Glutamatergic neuron (in vitro differentiated cells): ENCODE measurements around the gene PCSK9. TPM values are rescaled to one million over a fixed set of nuclear protein-coding genes. Genes with fewer than 3 reads are reported as not detected.

Source experiments
- DNase-seq: peaks from one replicate; pipeline ENCODE4 v3.0.0; 2022
- H3K27ac Mint-ChIP-seq: one replicate; pipeline ENCODE4 v1.8.0; 2020; ENCODE audit warnings: mild to moderate bottlenecking, mixed read lengths, inconsistent platforms; ENCODE audit not compliant: unreplicated experiment
- H3K27me3 Mint-ChIP-seq: one replicate; pipeline ENCODE4 v1.8.0; 2020; ENCODE audit warnings: mild to moderate bottlenecking, moderate library complexity, mixed read lengths, inconsistent platforms; ENCODE audit not compliant: unreplicated experiment
- H3K36me3 Mint-ChIP-seq: one replicate; pipeline ENCODE4 v1.8.0; 2020; ENCODE audit warnings: mild to moderate bottlenecking, mixed read lengths, inconsistent platforms; ENCODE audit not compliant: unreplicated experiment
- H3K4me1 Mint-ChIP-seq: one replicate; pipeline ENCODE4 v1.8.0; 2020; ENCODE audit warnings: mild to moderate bottlenecking, low read depth, mixed read lengths, inconsistent platforms; ENCODE audit not compliant: unreplicated experiment
- H3K4me3 Mint-ChIP-seq: one replicate; pipeline ENCODE4 v1.8.0; 2020; ENCODE audit warnings: mild to moderate bottlenecking, mixed read lengths, inconsistent platforms; ENCODE audit not compliant: unreplicated experiment
- H3K9me3 Mint-ChIP-seq: one replicate; pipeline ENCODE4 v1.8.0; 2020; ENCODE audit warnings: mild to moderate bottlenecking, moderate library complexity, mixed read lengths, inconsistent platforms; ENCODE audit not compliant: unreplicated experiment
- CTCF ChIP-seq: fragments of 200-600 bp; sonication (generic); IDR thresholded peaks from one replicate; pipeline ENCODE4 v1.5.0; 2021; ENCODE audit not compliant: partially characterized antibody, unreplicated experiment
- total RNA-seq: library from RNA; stranded (reverse); fragmentation: NEBNext Ultra II Directional; extraction: Animal tissue kit (Norgen Biotek cat#: 25700); gene quantifications from one replicate; pipeline ENCODE4 v1.2.1, GENCODE V29; 2021; ENCODE audit not compliant: unreplicated experiment

PCSK9 gene
- total RNA-seq, 1 donor from 2014 or later, result 2.1 TPM

DNA sequence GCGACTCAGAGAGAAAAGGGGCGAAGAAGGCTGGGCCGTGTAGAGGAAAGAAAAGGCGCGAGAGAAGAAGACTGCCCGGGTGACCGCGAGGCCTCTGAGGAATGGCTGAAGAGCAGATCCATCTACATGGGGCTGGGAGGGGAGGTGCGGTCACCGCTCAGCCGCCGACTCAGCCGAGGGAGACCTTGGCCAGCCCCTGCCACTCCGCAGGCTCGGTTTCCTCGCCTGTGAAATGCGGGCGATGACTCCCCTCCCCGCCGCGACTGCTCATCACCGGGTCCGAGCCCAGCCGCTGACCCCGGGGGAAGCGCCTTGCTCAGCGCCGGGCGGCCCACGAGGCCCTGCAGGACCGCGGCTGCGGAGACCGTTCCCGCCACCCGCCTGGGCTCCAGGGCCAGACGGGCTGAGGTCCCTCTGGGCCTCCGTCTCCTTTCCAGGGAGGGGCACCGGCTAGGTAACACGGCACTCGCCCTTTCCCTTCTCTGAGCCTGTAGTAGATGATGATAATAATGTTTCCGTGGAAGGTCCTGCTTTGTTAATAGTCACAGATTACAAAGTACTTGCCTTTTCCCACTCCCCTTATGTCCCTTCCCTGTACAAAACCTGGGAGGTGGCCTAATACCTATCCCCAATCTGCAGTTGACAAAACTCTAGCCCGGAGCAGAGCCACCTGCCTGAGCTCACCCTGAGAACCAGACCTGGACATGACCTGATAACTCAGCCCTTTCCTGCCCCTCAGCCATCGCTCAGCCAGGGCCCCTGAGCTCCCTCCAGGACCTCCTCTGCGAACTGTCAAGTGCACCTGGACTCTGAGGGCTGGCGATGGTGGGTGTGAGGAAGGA is 42.3 kb upstream of the PCSK9 start:
- DNase-seq, result peak; percentile 36

DNA sequence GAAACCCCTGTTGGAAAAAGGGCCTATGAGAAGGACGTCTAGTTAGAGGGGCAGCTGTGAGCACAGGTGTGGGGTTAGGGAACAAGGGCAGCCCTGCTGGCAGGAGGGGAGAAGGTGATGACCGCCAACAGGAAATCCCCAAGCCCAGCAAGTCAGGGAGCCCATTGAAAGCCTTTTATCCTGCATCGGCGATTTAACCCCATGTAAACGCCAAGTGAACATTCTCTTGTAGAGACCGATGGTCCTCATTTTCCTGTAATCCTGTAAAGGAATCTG is 41.7 kb upstream of the PCSK9 start:
- H3K4me3 Mint-ChIP-seq, result no peak overlapping the region
- no peak overlapping the region for H3K27ac Mint-ChIP-seq
- H3K9me3 Mint-ChIP-seq, result peaks cover 2% of the 10 kb centered on the region
- H3K4me1 Mint-ChIP-seq, result no peaks in the 10 kb centered on the region
- TF ChIP-seq CTCF, result no peak
- DNase-seq, result no peak
- peaks cover 17% of the 10 kb centered on the region for H3K27me3 Mint-ChIP-seq
- no peaks in the 10 kb centered on the region for H3K36me3 Mint-ChIP-seq

More for the DNA sequence above, 42.3 kb upstream of the PCSK9 start:
- H3K4me1 Mint-ChIP-seq, result no peaks in the 10 kb centered on the region
- H3K4me3 Mint-ChIP-seq, result peak overlapping the region; percentile 60
- no peak overlapping the region for H3K27ac Mint-ChIP-seq
- H3K36me3 Mint-ChIP-seq, result no peaks in the 10 kb centered on the region
- H3K27me3 Mint-ChIP-seq, result peaks cover 17% of the 10 kb centered on the region
- TF ChIP-seq CTCF, result no peak
- H3K9me3 Mint-ChIP-seq, result peaks cover 2% of the 10 kb centered on the region

DNA sequence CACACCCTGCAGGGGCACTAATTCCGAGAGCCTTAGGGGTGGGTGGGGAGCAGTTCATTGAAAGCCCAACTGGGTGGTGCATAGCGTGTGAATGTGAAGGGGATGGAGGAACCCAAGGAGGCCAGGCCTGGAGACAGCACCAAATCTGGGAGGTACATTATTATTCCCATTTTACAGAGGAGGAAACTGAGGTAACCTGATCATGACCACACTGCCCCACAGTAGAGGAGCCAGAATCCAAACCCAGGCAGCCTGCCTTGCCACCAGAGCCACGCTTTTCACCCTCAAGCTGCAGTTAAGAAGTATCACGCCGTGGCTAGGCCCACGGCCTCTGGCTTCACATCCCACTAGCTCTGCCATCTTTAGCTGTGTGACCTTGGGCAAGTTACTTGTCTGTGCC is 41.2 kb upstream of the PCSK9 start:
- no peak overlapping the region for H3K4me3 Mint-ChIP-seq
- DNase-seq, result no peak
- no peaks in the 10 kb centered on the region for H3K36me3 Mint-ChIP-seq
- H3K27ac Mint-ChIP-seq, result no peak overlapping the region
- H3K9me3 Mint-ChIP-seq, result peaks cover 2% of the 10 kb centered on the region
- H3K4me1 Mint-ChIP-seq, result no peaks in the 10 kb centered on the region
- no peak for TF ChIP-seq CTCF
- peaks cover 17% of the 10 kb centered on the region for H3K27me3 Mint-ChIP-seq

DNA sequence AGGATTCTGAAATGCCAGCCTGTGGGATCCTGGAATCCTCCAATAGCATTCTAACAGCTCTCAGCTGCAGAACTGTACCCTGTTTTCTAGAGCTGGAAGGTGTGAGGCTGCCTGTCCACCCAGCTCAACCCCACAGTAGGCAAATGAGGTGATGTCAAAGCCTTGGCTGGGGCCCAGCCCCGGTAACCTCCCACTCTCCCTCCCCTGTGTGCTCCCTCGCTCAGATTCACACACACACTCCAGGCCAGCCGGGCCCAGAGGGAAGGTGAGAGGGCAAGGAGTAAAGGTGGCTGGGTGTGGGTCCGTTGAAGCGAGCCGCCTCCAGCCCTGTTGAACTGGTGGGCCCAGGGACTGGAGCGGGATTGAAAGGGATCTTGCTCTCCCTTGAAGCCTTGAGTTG is 40.7 kb upstream of the PCSK9 start, which contains the start of gene BSND:
BSND (plus strand) TSS at position 257 of the 400 bp plus-strand sequence. CDS start 254 bp downstream, outside the sequence.
- no peak within 1 kb of the TSS for H3K4me3 Mint-ChIP-seq
- H3K27me3 Mint-ChIP-seq, result peaks cover 17% of the 10 kb centered on the region
- DNase-seq, result no peak
- TF ChIP-seq CTCF, result no peak
- no peaks in the 10 kb centered on the region for H3K4me1 Mint-ChIP-seq
- H3K27ac Mint-ChIP-seq, result no peak within 1 kb of the TSS
- H3K36me3 Mint-ChIP-seq, result no peaks in the 10 kb centered on the region
- H3K9me3 Mint-ChIP-seq, result peaks cover 2% of the 10 kb centered on the region
